Stimulated activated CD8-positive, alpha-beta memory T cell treated with anti-CD3 and anti-CD28 coated beads, Interleukin-7, amount 100 ng/mL, for 4 hours (primary cell): ENCODE measurements around the gene OR5AL1.
"Not testable (repeated sequence)": the region's sequence is repeated elsewhere in the genome, so short reads cannot be mapped to it uniquely, and the experiment has no call there.

Source experiments
- DNase-seq, 2 donors: peaks; one replicate each; pipeline ENCODE4 v3.0.0-alpha.2; 2020; ENCODE audit warnings: low read depth in 2 of 2

The OR5AL1 gene

GRCh38 chr11:56412396-56412795 is at the start of gene OR5AL1:
OR5AL1 (plus strand) TSS chr11:56412696.
- no peak for DNase-seq

- DNase-seq = no peak
These were observed 37.2 kb upstream of the OR5AL1 start, which contains the start of gene OR8U1 for GRCh38 chr11:56375324-56375723. OR8U1 (plus strand) TSS chr11:56375624; CDS start chr11:56375624, 0 bp downstream.

GRCh38 chr11:56380120-56380519 is 32.4 kb upstream of the OR5AL1 start:
- no peak for DNase-seq

DNA sequence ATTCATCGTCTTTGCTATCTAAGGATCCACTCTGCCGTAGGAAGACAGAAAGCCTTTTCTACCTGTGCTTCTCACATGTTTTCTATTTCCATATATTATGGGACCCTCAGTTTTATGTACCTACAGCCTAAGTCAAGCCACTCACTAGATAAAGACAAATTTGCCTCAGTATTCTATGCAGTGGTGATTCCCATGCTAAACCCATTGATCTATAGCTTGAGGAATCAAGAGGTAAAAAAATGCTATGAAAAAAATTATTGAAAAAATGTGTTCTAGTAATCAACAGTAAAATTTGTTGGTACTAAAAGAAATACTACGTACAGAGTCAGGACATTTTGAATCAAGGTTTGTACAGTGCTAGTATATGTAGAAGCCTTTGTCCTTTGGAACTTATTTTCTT is 18.1 kb upstream of the OR5AL1 start:
- no peak for DNase-seq

DNA sequence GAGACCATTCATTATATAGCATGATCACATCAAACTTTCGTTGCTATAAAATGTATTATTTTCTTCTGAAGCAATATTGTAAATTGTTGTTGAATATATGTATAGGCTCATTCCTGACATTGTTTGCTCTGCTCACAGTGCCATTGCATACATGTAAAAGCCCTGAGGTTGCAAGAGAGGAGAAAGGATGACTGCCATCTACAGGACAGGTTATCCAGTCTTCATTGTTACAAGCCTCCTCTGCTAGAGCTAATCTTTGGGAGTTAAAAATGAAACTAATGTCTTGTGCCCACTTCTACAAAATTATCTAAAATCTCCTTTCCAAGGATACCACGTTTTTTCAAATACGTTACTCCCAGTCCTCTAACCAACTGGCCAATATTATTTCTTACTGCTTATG is 16.4 kb upstream of the OR5AL1 start:
- no peak for DNase-seq

DNA sequence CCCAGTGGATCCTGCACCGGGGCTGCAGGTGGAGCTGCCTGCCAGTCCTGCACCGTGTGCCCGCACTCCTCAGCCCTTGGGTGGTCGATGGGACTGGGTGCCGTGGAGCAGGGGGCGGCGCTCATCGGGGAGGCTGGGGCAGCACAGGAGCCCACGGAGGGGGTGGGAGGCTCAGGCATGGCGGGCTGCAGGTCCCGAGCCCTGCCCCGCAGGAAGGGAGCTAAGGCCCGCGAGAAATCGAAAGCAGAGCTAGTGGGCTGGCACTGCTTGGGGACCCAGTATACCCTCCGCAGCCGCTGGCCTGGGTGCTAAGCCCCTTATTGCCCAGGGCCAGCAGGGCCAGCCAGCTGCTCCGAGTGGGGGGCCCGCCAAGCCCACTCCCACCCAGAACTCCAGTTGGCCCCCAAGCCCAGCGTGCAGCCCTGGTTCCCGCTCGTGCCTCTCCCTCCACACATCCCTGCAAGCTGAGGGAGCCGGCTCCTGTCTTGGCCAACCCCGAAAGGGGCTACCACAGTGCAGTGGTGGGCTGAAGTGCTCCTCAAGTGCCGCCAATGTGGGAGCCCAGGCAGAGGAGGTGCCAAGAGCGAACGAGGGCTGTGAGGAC is 10.5 kb upstream of the OR5AL1 start:
- not testable (repeated sequence) for DNase-seq

GRCh38 chr11:56404393-56404792 is 8.1 kb upstream of the OR5AL1 start:
- no peak for DNase-seq

DNA sequence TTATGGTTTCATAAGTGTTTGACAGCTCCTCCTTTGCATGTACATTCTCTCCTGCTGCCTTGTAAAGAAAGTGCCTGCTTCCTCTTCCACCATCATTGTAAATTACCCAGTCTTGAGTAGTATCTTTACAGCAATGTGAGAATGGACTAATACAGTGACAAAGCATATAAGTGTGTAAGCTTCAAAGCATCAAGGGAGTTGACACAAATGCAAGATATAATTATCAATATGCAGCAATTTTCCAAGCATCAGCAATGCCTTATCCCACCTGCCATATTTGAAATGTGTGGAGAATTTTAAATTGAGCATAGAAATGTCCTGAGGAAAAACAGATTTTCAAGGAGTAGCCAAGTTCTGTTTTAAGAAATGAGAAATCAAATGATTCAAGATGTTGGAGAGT is 1.7 kb upstream of the OR5AL1 start:
- no peak for DNase-seq

GRCh38 chr11:56453521-56453920 is 41.0 kb downstream of the OR5AL1 start:
- DNase-seq = no peak

GRCh38 chr11:56457076-56457475 is 44.6 kb downstream of the OR5AL1 start:
- DNase-seq = no peak
